Measurements from ENCODE around the gene GLTP.

The GLTP gene

GRCh38 chr12:109818253-109818652 is 62.1 kb downstream of the GLTP start:
- no peak for TF ChIP-seq CTCF (IDR thresholded peaks at IDR 0.05)

- TF ChIP-seq CTCF (IDR thresholded peaks at IDR 0.05) = no peak
Observed at GRCh38 chr12:109817627-109818231, 62.6 kb downstream of the GLTP start.

GRCh38 chr12:109816870-109817269 is 63.5 kb downstream of the GLTP start:
- TF ChIP-seq CTCF (IDR thresholded peaks at IDR 0.05) = no peak

GRCh38 chr12:109815757-109816617 is 64.4 kb downstream of the GLTP start:
- no peak for TF ChIP-seq CTCF (IDR thresholded peaks at IDR 0.05)

- no peak for TF ChIP-seq CTCF (IDR thresholded peaks at IDR 0.05)
Observed at GRCh38 chr12:109815225-109815624, 65.1 kb downstream of the GLTP start.

- no peak for TF ChIP-seq CTCF (IDR thresholded peaks at IDR 0.05)
Observed at GRCh38 chr12:109814600-109815150, 65.7 kb downstream of the GLTP start.

GRCh38 chr12:109813810-109814416 is 66.4 kb downstream of the GLTP start:
- no peak for TF ChIP-seq CTCF (IDR thresholded peaks at IDR 0.05)
